GDM1 (cell line): Measurements from ENCODE around the gene PDGFA.

Experiments
- DNase-seq: peaks from one replicate; lab custom pipeline; 2025; lab: John Stamatoyannopoulos, UW

PDGFA gene

DNA sequence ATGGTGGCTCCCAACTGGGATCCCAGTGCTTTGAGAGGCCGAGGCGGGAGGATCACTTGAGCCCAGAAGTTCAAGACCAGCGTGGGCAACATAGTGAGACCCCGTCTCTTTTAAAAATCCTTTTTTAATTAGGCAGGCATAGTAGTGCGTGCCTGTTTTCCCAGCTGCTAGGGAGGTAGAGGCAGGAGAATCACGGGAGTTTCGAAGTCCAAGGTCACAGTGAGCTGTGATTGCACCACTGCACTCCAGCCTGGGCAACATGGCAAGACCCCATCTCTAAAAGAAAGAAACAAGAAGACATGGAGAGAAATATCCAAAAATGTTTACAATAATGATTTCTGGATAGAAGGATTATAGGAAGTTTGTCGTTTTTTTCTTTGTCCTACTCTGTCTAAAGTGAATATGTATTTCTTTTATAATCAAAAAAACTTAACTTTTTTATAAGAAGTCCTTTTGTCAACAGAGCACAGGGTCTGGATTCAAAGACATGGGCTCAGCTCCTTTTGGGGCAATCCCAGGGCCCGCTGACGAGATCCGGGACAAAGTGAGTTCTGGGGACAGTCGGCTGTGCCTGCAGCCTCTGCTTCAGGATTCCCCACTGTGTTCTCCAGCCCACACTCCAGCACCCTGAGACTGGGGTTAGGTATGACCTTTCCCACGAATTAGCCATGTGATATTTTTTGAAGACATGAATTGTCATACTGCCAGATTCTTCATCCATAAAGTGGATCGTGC lies 45.6 kb downstream of the PDGFA start:
- no peak for DNase-seq

- no peak for DNase-seq
Measured at GRCh38 chr7:473211-473734, 46.4 kb downstream of the PDGFA start.

DNA sequence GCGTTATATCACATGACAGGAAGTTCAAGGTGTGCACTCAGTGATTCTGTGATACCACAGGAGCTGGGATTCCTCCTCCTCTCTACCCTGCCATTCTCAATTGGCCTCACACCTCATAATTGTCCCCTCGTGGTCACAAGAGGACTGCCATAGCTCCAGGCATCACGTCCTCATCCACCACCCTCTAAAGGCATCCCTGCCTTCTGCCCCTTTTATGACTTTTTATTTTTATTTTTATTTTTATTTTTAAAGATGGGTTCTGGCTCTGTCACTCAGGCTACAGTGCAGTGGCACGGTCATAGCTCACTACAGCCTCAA lies 47.0 kb downstream of the PDGFA start:
- DNase-seq: no peak

DNA sequence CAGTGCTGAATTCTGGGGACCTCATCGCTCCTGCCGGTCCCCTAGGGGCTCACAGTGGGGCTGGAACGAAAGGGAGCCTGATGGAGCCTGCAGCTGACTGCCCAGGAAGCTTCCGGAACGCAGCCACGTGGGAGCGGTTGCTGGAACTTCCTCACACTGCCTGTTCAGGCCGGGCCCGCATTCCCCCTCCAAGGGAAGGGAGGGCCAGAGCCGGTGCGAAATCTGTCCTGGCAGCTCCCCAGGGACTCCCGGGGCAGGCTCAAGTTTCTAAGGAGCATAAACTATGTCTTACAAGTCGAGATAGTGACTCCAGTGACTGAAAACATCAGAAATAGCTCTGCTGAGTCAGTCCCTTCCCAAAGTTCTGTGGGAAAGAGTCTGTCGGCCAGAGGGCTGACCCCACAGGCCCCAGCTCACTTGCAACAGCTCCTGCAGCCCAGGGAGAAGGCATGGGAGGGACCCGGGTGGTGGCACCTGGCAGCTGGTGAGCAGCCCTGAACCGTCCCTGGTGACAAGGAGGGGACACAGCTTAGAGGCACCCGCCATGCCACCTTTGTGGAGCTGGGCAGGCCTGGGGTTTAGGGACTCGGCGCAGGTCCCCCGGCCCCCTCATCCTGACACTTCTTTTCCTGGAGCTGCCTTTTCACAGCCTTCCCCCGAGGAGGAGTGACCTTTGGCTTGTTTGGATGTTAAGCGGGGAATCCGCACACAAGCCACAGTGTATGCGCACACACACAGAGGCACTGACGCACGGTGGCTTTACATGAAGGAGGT lies 47.6 kb downstream of the PDGFA start:
- no peak for DNase-seq

DNA sequence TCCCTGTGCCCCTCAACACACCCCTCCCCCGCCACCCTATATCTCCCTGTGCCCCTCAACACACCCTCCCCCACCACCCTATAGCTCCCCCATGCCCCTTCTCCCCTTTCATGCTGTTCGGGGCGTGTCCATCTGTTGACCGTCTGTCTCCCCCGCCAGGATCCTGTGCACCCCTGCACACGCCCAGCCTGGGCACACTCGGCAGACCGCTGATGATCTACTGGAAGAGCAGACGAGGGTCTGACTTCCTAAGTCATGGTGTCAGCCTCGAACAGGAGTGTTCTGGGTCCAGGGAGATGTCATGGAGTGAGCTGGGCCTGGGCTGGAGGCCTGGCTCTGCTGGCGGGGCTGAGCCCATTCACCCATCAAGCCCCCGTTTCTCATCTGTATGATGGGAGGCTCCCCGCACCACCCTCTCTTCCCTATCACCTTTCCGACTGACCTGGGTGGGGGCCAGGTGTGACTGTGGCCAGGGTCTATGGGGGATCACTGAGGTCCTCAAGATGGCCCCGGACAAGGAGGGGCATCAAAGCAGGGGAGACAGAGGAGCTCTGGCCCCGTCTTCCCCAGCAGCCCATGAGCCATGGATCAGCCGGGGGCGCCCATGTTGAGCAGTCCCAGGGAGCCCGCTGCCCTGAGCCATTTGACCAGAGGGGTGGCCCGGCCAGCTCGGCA lies 48.3 kb downstream of the PDGFA start:
- DNase-seq: no peak

- no peak for DNase-seq
Measured at GRCh38 chr7:469563-469961, 50.1 kb downstream of the PDGFA start.

DNA sequence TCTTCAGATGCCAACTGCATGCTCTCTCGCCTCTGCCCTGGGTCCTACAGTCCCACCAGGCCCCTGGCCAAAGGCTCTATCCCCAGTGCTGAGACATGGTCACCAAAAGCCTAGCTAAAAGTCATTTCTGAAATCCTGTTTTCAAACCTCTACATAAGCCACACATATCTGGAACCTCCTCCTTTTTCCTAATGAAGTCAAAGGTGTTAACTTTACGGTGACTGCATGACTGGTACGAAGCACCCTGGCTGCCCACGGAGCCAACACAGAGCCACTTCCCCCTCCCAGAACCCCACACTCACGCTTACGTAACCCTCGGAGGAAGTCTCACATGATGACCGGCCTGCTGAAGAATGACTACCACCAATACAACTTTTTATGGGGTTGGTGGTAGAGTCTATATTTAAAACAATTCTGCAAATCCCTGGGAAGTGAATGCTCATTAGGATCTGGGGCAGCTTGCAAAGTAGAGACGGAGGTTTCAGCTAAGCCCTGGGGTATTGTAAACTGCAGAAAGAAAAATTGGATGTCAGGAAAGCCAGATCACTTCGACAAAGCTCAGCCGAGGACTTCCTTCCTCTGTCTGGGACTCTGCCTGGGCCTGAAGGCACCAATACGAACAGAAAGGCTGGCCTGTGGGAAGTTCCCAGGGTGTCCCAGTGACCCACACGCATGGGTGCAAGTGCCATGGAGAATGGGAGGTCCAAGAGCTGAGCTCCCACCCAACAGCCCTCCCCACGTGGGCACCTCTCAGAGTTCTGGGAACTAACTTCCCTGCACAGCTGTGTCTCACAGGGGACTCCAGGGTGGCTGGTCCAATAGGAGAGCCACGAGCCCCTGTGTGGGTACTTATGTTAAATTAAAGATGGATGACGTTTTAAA lies 50.7 kb downstream of the PDGFA start:
- DNase-seq: peak; percentile 44

- no peak for DNase-seq
Measured at GRCh38 chr7:467856-468545, 51.6 kb downstream of the PDGFA start.

DNA sequence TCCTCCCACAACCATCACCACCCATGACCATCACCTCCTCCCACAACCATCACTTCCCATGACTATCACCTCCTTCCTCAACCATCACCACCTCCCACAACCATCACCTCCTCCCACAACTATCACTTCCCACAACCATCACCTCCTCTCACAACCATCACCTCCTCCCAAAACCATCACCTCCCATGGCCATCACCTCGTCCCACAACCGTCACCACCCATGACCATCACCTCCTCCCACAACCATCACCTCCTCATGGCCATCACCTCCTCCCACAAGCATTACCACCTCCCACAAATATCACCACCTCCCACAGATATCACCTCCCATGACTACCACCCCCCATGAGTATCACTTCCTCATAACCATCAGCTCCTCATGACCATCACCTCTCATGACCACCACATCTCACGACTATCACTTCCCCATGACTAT lies 52.2 kb downstream of the PDGFA start:
- no peak for DNase-seq

GRCh38 chr7:466465-467191 lies 53.0 kb downstream of the PDGFA start:
- DNase-seq: no peak

DNA sequence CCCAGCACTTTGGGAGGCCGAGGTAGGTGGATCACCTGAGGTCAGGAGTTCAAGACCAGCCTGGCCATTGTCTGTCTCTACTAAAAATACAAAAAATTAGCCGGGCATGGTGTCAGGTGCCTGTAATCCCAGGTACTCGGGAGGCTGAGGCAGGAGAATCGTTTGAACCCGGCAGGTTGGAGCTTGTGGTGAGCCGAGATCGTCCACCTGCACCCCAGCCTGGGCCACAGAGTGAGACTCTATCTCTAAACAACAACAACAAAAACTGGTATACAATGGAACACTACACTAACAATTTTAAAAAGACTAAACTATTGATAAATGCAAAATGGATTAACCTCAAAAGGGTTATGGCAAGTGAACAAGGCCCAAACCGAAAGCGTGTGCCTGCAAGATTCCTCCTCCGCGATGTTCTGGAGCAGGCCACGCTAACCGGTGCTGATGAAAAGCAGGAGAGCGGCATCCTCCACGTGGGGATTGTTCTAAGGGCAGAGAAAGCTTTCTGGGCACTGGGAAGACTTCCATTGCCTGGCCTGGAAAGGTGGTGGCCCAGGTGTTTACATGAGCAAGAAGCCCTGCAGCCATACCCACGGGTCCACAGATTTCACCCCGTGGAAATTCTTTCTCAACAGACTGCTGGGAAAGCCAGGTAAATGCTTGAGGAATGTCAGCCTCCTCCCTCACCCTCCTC lies 53.8 kb downstream of the PDGFA start:
- DNase-seq: no peak

DNA sequence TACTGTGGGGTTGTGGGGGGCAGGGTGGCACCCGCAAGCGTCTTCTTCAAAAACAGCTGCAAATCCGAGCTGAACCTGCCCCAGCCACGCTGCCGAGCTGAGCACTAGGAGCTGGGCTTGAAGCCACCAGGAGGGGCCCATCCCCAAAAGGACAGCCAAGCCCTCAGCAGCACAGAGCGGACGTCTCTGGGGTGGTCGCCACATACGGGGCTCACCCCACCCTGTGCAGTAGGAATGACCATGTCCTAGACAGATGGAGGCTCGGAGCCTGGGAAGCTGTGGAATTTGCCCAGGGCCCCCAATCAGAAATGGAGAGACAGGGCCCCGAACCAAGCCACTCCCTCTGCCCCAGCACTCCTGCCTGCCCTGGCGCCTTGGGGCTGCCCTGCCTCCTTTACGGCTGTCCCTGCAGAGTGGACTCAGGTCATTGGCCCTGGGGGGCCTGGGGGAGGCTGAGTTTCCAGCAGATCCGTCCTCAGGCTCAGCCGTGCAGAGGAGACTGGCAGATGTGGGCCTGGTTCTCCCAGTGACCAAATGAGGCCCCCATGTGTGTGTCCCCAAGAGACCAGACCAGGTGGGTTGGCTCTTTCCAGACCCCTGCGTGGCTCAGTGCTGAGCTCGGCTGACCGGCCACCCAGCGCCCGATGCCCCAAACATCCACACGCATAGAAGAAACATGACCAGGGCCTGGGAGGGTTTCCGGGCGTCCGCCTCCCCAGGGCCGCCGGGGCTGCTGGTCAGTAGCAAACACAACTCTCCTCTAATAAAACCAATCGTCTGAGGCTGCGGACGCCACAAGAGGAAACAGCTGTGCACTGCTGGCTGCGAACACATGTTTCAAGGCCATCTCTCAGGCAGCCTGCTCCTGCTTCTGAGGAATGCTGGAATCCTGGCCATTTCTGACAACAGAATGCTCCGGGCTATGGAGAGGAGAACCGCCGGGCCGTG lies 54.9 kb downstream of the PDGFA start:
- no peak for DNase-seq

DNA sequence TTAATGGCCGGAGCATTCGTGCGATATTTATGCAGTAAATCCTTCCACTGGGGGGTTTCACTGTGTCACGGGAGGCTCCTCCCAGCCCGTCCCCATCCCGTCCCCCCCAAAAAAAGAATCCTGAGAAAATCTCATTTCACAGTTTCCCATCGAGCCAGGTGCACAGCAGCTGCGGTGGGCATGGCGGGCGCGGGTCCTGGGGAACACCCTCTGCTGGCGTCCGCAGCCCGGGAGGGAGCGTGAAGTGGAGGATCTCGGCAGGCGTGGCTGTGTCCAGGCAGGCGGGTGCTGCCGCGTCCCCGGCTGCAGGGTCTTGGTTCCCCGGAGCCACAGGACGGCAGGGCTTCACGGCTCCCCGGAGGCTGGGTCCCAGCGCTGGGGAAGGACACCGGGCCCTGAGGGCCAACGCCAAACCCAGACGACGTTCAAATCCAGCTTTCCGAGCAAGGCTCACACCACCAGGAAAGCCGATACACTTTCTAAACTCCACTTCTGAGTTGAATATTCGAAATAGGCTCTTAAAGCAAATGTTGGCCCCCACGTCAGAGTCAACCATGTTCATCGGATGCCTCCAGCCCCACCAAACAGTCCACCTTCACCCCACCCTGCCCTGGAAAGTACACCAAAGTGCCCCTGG lies 55.7 kb downstream of the PDGFA start:
- no peak for DNase-seq

- no peak for DNase-seq
Measured at GRCh38 chr7:463362-463781, 56.3 kb downstream of the PDGFA start.

DNA sequence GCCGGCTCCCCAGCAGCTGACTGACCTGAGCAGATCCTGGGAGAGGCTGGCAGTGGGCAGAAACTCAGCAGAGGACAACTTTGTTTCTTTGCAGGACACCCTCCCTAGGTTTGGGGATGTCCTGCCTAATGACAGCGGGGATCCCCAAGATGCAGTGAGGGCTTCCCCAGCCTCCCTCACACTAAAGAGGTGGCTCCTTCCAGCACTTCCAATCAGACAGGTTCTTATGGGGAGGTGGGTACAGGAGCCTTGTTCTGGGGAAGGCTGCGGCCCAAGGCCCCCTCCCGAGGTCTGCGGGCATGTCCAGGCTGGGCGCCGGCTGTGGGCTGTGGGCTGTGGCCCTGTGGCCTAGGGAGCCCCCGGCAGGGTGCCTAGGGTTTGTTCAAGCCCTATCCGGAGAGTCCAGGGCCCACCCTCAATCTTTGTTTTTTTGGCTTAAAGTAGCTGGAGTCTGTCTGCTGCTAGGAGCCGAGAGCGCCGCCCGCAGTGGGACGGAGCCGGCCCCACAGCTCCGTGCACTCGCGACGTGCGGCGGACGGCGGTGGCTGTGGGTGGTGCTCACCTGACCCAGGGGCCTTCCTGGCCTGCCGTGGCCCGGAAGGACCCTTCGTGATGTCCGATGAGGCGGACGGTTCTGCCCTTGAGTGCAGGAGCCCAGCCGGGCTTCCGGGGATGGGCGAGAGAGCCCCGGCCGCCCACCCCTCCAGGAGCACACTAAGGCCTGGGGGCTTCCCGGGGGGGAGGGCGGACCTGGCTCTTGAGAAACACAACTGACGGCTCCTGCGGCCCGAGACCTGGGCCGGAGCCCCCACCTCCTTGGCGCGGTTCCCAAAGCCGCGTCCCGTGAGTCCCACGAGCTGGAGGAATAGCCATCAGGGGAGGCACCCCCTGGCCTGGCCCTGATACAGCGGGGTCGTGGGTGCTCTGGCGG lies 57.2 kb downstream of the PDGFA start:
- DNase-seq: no peak

- no peak for DNase-seq
Measured at GRCh38 chr7:461453-462172, 58.0 kb downstream of the PDGFA start.

DNA sequence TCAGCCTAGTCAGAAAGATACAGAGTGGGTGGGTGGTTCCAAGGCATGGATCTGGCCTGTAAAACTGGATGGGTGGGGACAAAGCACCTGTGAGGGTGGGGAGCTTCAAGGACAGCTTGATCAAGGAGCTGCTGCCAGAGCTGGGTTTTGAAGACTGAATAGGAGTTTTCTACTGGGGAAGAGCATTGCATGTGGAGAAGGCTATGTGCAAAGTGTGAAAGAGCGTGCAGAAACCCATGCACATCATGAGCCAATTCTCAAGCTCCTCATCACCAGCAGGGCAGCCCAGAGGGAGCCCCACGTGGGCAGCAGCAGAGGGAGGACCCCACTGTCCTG lies 58.6 kb downstream of the PDGFA start:
- no peak for DNase-seq
